Neural progenitor cell (in vitro differentiated cells): ENCODE results near the gene CMYA5. TPM values are rescaled to one million over a fixed set of nuclear protein-coding genes. Genes with fewer than 3 reads are reported as not detected.

Experiments used
- DNase-seq: peaks from one replicate; pipeline ENCODE4 v3.0.0-alpha.2; 2016; ENCODE audit warnings: low spot score
- H2AFZ ChIP-seq: fragments of 200-600 bp; sonication (generic); replicated peaks from 2 replicates; pipeline ENCODE4 v1.6.1; 2016; ENCODE audit warnings: antibody characterized with exemption
- H3F3A ChIP-seq: fragments of 200-600 bp; sonication (generic); 2 replicates; pipeline ENCODE4 v1.6.1; 2016; ENCODE audit warnings: antibody characterized with exemption, low read depth
- H3K27ac ChIP-seq: fragments of 200-600 bp; sonication (generic); 2 replicates; pipeline ENCODE4 v1.5.1; 2016; ENCODE audit warnings: mild to moderate bottlenecking
- H3K27me3 ChIP-seq: fragments of 200-600 bp; sonication (generic); 2 replicates; pipeline ENCODE4 v1.6.1; 2016; ENCODE audit warnings: mild to moderate bottlenecking, moderate library complexity
- H3K36me3 ChIP-seq: fragments of 200-600 bp; sonication (generic); 2 replicates; pipeline ENCODE4 v1.5.1; 2016
- H3K4me1 ChIP-seq: fragments of 200-600 bp; sonication (generic); 2 replicates; pipeline ENCODE4 v1.6.1; 2016; ENCODE audit warnings: mixed run types
- H3K4me2 ChIP-seq: fragments of 200-600 bp; sonication (generic); 2 replicates; pipeline ENCODE4 v1.6.1; 2016
- H3K4me3 ChIP-seq: fragments of 200-600 bp; sonication (generic); 2 replicates; pipeline ENCODE4 v1.5.1; 2016
- H3K79me2 ChIP-seq: fragments of 200-600 bp; sonication (generic); 2 replicates; pipeline ENCODE4 v1.6.1; 2016; ENCODE audit warnings: low read depth
- H3K9ac ChIP-seq: fragments of 200-600 bp; sonication (generic); 2 replicates; pipeline ENCODE4 v1.6.1; 2016
- H3K9me3 ChIP-seq: fragments of 200-600 bp; sonication (generic); 2 replicates; pipeline ENCODE4 v1.5.1; 2016; ENCODE audit warnings: low read depth
- H4K20me1 ChIP-seq: fragments of 200-600 bp; sonication (generic); 2 replicates; pipeline ENCODE4 v1.6.1; 2016; ENCODE audit warnings: low read depth
- H3K27ac Mint-ChIP-seq: 3 replicates; pipeline ENCODE4 v1.8.0; 2021; ENCODE audit warnings: mixed read lengths
- H3K27me3 Mint-ChIP-seq: 2 replicates; pipeline ENCODE4 v1.8.0; 2022; ENCODE audit warnings: low read depth, mild to moderate bottlenecking, inconsistent platforms, moderate library complexity, mixed read lengths; ENCODE audit not compliant: insufficient read depth
- H3K36me3 Mint-ChIP-seq: 3 replicates; pipeline ENCODE4 v1.8.0; 2021; ENCODE audit warnings: mixed read lengths
- H3K4me1 Mint-ChIP-seq: 3 replicates; pipeline ENCODE4 v1.8.0; 2021; ENCODE audit warnings: mixed read lengths
- H3K4me3 Mint-ChIP-seq: 3 replicates; pipeline ENCODE4 v1.8.0; 2021; ENCODE audit warnings: mild to moderate bottlenecking, moderate library complexity, mixed read lengths
- H3K9me3 Mint-ChIP-seq: 3 replicates; pipeline ENCODE4 v1.8.0; 2020; ENCODE audit warnings: mixed read lengths
- EZH2 ChIP-seq: fragments of 200-600 bp; sonication (generic); IDR thresholded peaks from 2 replicates; pipeline ENCODE4 v1.6.1; 2017; ENCODE audit warnings: antibody characterized with exemption, mild to moderate bottlenecking, moderate library complexity
- EZH2phosphoT487 ChIP-seq: fragments of 200-600 bp; sonication (generic); IDR thresholded peaks from 2 replicates; pipeline ENCODE4 v1.6.1; 2017; ENCODE audit warnings: antibody characterized with exemption
- total RNA-seq: library from RNA; depleted of rRNA; stranded (reverse); fragments of >200 nt; gene quantifications from 2 replicates; pipeline ENCODE4 v1.2.3, GENCODE V29; 2015; ENCODE audit warnings: low replicate concordance
- TF ChIP-seq, protein P1 (sequence below): fragments of 200-600 bp; sonication (generic); IDR thresholded peaks from 2 replicates; pipeline ENCODE4 v1.5.1; 2017; ENCODE audit warnings: antibody characterized with exemption, mild to moderate bottlenecking

CMYA5 gene
- total RNA-seq, 1 donor from 2014 or later, result 3.5 TPM

DNA sequence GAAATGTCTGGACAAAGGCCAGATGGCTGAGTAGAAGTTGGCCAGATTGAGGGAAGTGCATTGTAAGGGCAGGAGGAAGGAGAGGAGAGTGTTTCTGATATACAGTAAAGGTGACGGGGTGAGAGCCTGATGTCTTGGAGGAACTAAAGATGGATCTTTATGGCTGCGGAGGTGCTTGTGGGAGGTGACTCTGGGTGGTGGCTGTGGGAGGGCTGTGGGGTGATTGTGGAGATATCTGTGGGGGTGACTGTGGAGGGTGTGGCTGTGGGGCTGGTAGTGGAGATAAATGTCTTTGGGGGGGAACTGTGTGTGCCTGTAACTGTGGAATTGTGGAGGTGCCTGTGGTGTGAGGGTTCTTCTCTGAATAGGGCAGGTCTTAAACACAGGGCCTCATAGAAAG lies 121.4 kb downstream of the CMYA5 start:
- no peaks in the 10 kb centered on the region for H3K27me3 ChIP-seq
- Mint-ChIP-seq H3K4me3 (no peak overlapping the region), H3K36me3 (no peaks in the 10 kb centered on the region), H3K27ac (no peak overlapping the region), H3K27me3 (peaks cover 3% of the 10 kb centered on the region), H3K4me1 (peaks cover 13% of the 10 kb centered on the region), H3K9me3 (no peaks in the 10 kb centered on the region)
- peaks cover 4% of the 10 kb centered on the region for H3K4me1 ChIP-seq
- H3K4me2 ChIP-seq, result no peak overlapping the region
- no peaks in the 10 kb centered on the region for H3F3A ChIP-seq
- H3K79me2 ChIP-seq, result no peaks in the 10 kb centered on the region
- H4K20me1 ChIP-seq, result no peaks in the 10 kb centered on the region
- TF ChIP-seq EZH2 (no peak), EZH2phosphoT487 (no peak)
- TF ChIP-seq, protein P1, sequence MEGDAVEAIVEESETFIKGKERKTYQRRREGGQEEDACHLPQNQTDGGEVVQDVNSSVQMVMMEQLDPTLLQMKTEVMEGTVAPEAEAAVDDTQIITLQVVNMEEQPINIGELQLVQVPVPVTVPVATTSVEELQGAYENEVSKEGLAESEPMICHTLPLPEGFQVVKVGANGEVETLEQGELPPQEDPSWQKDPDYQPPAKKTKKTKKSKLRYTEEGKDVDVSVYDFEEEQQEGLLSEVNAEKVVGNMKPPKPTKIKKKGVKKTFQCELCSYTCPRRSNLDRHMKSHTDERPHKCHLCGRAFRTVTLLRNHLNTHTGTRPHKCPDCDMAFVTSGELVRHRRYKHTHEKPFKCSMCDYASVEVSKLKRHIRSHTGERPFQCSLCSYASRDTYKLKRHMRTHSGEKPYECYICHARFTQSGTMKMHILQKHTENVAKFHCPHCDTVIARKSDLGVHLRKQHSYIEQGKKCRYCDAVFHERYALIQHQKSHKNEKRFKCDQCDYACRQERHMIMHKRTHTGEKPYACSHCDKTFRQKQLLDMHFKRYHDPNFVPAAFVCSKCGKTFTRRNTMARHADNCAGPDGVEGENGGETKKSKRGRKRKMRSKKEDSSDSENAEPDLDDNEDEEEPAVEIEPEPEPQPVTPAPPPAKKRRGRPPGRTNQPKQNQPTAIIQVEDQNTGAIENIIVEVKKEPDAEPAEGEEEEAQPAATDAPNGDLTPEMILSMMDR, result no peak
- H3K9ac ChIP-seq, result no peak overlapping the region
- no peaks in the 10 kb centered on the region for H3K36me3 ChIP-seq
- H3K27ac ChIP-seq, result no peak overlapping the region
- DNase-seq, result no peak
- no peak overlapping the region for H3K4me3 ChIP-seq
- H2AFZ ChIP-seq, result no peak overlapping the region
- no peaks in the 10 kb centered on the region for H3K9me3 ChIP-seq

DNA sequence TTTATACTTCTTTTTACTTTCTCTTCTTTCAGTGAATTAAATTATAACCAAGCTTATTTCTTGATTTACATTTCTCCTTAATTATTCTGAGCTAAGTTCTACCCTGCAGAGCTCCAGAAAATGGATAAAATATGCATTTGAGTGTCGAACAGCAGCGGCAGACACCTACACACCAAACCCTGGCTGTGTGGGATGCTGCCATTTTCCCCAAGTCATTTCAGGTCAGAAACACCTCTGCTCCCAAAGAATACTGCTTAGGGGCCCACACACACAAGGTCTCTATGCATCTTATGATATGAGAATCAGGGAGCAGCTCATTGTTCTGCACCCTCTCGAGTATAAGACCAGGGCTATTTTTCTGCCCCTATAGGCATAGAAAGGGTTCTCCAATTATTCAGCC lies 122.3 kb downstream of the CMYA5 start:
- no peak for DNase-seq
- peaks cover 12% of the 10 kb centered on the region for H3K4me1 Mint-ChIP-seq
- H3F3A ChIP-seq, result no peaks in the 10 kb centered on the region

DNA sequence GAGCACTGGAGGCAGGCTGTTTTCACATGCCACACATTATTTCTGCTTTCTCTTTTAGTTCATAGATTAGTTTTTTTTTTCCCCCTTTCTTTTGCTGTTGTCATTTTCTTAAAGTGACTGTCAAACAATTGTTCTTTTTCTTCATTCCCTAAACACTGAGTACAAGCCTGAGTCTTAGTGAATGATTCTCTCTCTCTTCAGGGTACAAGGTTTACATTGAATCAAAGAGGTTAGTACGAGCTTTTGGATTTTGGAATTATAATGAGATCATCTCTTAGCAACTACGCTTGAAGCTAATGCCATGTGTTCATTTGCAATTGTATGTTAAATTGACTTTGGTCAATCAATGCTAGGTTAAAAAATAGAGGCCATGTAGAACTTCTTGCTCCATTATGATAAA lies 125.1 kb downstream of the CMYA5 start:
- Histone ChIP-seq H3F3A (no peaks in the 10 kb centered on the region), H3K4me2 (no peak overlapping the region), H3K4me3 (no peak overlapping the region), H3K4me1 (no peaks in the 10 kb centered on the region), H3K27me3 (no peaks in the 10 kb centered on the region), H4K20me1 (no peaks in the 10 kb centered on the region), H3K36me3 (no peaks in the 10 kb centered on the region), H3K79me2 (no peaks in the 10 kb centered on the region), H3K27ac (no peak overlapping the region), H3K9me3 (no peaks in the 10 kb centered on the region), H2AFZ (no peak overlapping the region), H3K9ac (no peak overlapping the region)
- DNase-seq, result no peak
- Mint-ChIP-seq H3K27ac (no peak overlapping the region), H3K4me1 (peaks cover 8% of the 10 kb centered on the region), H3K27me3 (no peaks in the 10 kb centered on the region), H3K4me3 (no peak overlapping the region), H3K36me3 (no peaks in the 10 kb centered on the region), H3K9me3 (peaks cover 5% of the 10 kb centered on the region)
- TF ChIP-seq EZH2 (no peak), EZH2phosphoT487 (no peak)
- TF ChIP-seq, protein P1, result no peak

More for the DNA sequence above, 122.3 kb downstream of the CMYA5 start:
- Histone ChIP-seq H3K4me3 (no peak overlapping the region), H3K79me2 (no peaks in the 10 kb centered on the region), H3K9me3 (no peaks in the 10 kb centered on the region), H4K20me1 (no peaks in the 10 kb centered on the region), H3K4me2 (no peak overlapping the region), H3K27ac (no peak overlapping the region), H3K9ac (no peak overlapping the region), H3K36me3 (no peaks in the 10 kb centered on the region), H3K4me1 (peaks cover under 1% of the 10 kb centered on the region), H2AFZ (no peak overlapping the region), H3K27me3 (no peaks in the 10 kb centered on the region)
- no peak overlapping the region for H3K27ac Mint-ChIP-seq
- no peak overlapping the region for H3K4me3 Mint-ChIP-seq
- peaks cover 3% of the 10 kb centered on the region for H3K9me3 Mint-ChIP-seq
- H3K36me3 Mint-ChIP-seq, result no peaks in the 10 kb centered on the region
- H3K27me3 Mint-ChIP-seq, result peaks cover 3% of the 10 kb centered on the region
- no peak for TF ChIP-seq EZH2
- TF ChIP-seq, protein P1, result no peak
- no peak for TF ChIP-seq EZH2phosphoT487
